Fibroblast of mammary gland (primary cell): ENCODE results near the gene MAST2.
A peak's percentile ranks its signal among the peaks of the same experiment; 100 is the strongest.

ENCODE experiments used
- DNase-seq: peaks from one replicate; pipeline ENCODE4 v3.0.0-alpha.2; 2010; ENCODE audit warnings: low read depth
- H3K4me3 ChIP-seq: 2 replicates; pipeline ENCODE4 v1.5.1; 2011; ENCODE audit warnings: low read depth, mild to moderate bottlenecking, low read length, moderate library complexity; ENCODE audit not compliant: control insufficient read depth
- CTCF ChIP-seq: conservative IDR thresholded peaks from 2 replicates; pipeline ENCODE4 v1.5.1; 2011; ENCODE audit warnings: low read depth, low read length, inconsistent platforms; ENCODE audit not compliant: control insufficient read depth, insufficient read depth

MAST2 gene

GRCh38 chr1:45987204-45987603, 183.8 kb downstream of the MAST2 start:
- DNase-seq, result no peak
- TF ChIP-seq CTCF, result no peak
- H3K4me3 ChIP-seq, result no peak overlapping the region

DNA sequence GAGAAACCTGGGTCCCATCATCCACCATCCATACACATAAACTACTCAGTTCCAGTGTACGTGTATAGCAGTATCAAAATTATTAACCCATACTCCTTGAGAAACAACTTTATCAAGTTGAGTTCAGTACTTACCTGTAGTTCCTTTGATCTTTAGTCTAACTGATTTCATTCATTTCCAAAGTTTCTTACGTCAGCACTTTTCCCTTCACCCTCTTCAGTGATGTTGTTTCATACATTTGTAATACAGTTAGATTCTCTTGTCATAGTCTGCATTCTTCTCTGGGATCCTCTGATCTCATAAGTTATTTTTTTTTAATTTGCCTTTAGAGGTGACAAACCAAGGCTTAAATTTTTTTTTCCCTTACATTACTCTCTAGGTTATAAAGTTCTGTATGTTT, 185.8 kb downstream of the MAST2 start:
- TF ChIP-seq CTCF, result no peak
- no peak overlapping the region for H3K4me3 ChIP-seq
- DNase-seq, result no peak

DNA sequence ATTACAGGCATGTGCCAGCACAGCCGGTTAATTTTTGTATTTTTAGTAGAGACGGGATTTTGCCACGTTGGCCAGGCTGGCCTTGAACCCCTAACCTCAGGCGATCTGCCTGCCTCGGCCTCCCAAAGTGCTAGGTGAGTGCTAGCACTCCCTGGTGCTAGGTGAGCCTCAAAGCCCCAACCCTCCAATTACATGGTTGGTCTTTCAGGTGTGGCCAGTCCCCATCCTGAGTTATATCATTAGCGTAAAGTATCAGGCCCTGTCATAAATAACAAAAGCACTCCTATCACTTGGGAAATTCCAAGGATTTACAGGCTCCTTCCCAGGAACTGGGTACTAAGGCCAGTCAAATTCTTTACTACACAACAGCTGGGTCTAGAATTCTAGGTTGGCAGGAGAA, 191.0 kb downstream of the MAST2 start:
- no peak for DNase-seq
- no peak for TF ChIP-seq CTCF
- no peak overlapping the region for H3K4me3 ChIP-seq

- peak; percentile 25 for DNase-seq
- no peak for TF ChIP-seq CTCF
- H3K4me3 ChIP-seq, result no peak overlapping the region
These were observed 191.9 kb downstream of the MAST2 start for GRCh38 chr1:45995298-45995697.

- H3K4me3 ChIP-seq, result no peak overlapping the region
- TF ChIP-seq CTCF, result no peak
- DNase-seq, result no peak
These were observed 194.7 kb downstream of the MAST2 start for GRCh38 chr1:45998020-45998617.

DNA sequence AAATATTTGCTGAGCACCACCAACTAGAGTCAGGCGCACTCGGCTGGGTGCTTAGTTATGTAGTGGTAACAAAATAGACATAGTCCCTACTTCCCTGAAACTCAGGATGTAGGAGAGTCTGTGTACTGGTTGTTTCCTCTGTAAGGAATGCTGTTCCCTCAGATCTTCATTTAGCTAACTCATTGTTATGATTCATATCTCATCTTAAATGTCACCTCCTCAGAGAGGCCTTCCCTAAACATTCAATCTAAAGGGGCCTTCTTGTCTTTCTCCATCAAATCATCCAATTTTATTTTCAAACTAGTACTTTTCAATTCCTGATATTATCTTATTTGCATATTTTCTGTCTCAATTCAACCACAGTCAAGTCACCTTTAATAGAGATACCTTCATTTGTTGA, 196.1 kb downstream of the MAST2 start:
- TF ChIP-seq CTCF, result no peak
- no peak overlapping the region for H3K4me3 ChIP-seq
- DNase-seq, result no peak
